HG03039 (cell line): ENCODE results near the gene IMP3.
"Not testable (repeated sequence)": the region's sequence is repeated elsewhere in the genome, so short reads cannot be mapped to it uniquely, and the experiment has no call there.

ENCODE experiments used
- ATAC-seq: cut with Tn5 transposase; IDR thresholded peaks from one replicate; pipeline ENCODE4 v1.9.1; 2021; ENCODE audit warnings: mild to moderate bottlenecking, moderate library complexity; ENCODE audit not compliant: unreplicated experiment

Gene IMP3

GRCh38 chr15:75639709-75640482, at the start of gene IMP3:
TSS of gene IMP3 (minus strand) at chr15:75640224. CDS start at chr15:75640168, 56 bp downstream.
- peak; percentile 88 for ATAC-seq

- ATAC-seq = not testable (repeated sequence)
Observed at GRCh38 chr15:75689429-75689828, 49.4 kb upstream of the IMP3 start.

- no peak for ATAC-seq
Observed at GRCh38 chr15:75688831-75689230, 48.8 kb upstream of the IMP3 start.

- ATAC-seq = no peak
Observed at GRCh38 chr15:75688278-75688557, 48.2 kb upstream of the IMP3 start.

GRCh38 chr15:75687486-75688277, 47.7 kb upstream of the IMP3 start:
- no peak for ATAC-seq

- ATAC-seq = not testable (repeated sequence)
Observed at GRCh38 chr15:75686212-75686642, 46.2 kb upstream of the IMP3 start.

- no peak for ATAC-seq
Observed at GRCh38 chr15:75685195-75685594, 45.2 kb upstream of the IMP3 start.

GRCh38 chr15:75684648-75685047, 44.6 kb upstream of the IMP3 start:
- ATAC-seq = no peak

GRCh38 chr15:75683646-75684312, 43.8 kb upstream of the IMP3 start:
- not testable (repeated sequence) for ATAC-seq

- no peak for ATAC-seq
Observed at GRCh38 chr15:75682181-75683135, 42.4 kb upstream of the IMP3 start.

GRCh38 chr15:75680007-75680789, 40.2 kb upstream of the IMP3 start:
- ATAC-seq = no peak

GRCh38 chr15:75678324-75678690, 38.3 kb upstream of the IMP3 start:
- ATAC-seq = not testable (repeated sequence)

- no peak for ATAC-seq
Observed at GRCh38 chr15:75677465-75678323, 37.7 kb upstream of the IMP3 start.

- no peak for ATAC-seq
Observed at GRCh38 chr15:75676688-75677464, 36.9 kb upstream of the IMP3 start.

GRCh38 chr15:75675579-75676404, 35.8 kb upstream of the IMP3 start:
- no peak for ATAC-seq

GRCh38 chr15:75674366-75674765, 34.3 kb upstream of the IMP3 start:
- no peak for ATAC-seq
